Hepatocyte (in vitro differentiated cells): ENCODE data around the gene PAPPA2.

Source experiments
- CTCF ChIP-seq: fragments of 200-600 bp; sonication (generic); IDR thresholded peaks from 2 replicates; pipeline ENCODE4 v1.5.1; 2016; ENCODE audit warnings: antibody characterized with exemption, mild to moderate bottlenecking; ENCODE audit not compliant: poor library complexity
- EZH2 ChIP-seq: fragments of 200-600 bp; sonication (generic); IDR thresholded peaks from 2 replicates; pipeline ENCODE4 v1.6.1; 2016; ENCODE audit warnings: antibody characterized with exemption, mild to moderate bottlenecking, borderline replicate concordance

- TF ChIP-seq CTCF, result no peak
- no peak for TF ChIP-seq EZH2
Observed at GRCh38 chr1:176852124-176852523, 389.1 kb downstream of the PAPPA2 start.
